A549 (cell line): ENCODE data around the gene AIRE.

Experiments
- JUN ChIP-seq, 2 experiments: fragments of >200 bp; sonication (Bioruptor Twin); formaldehyde crosslinking; IDR thresholded peaks; 2 replicates in 1 of 2; 3 replicates in 1 of 2; pipeline ENCODE4 v1.6.1; 2016 to 2017
- POLR2A ChIP-seq: IDR thresholded peaks from 2 replicates; pipeline ENCODE4 v1.6.1; 2012; ENCODE audit warnings: mild to moderate bottlenecking, low read length
- RCOR1 ChIP-seq: fragments of 150-350 bp; IDR thresholded peaks from 2 replicates; pipeline ENCODE4 v1.6.1; 2014; ENCODE audit warnings: antibody characterized with exemption, low read length, low read depth
- TF ChIP-seq, protein P1 (sequence below): IDR thresholded peaks from 2 replicates; pipeline ENCODE4 v1.6.1; 2012

DNA sequence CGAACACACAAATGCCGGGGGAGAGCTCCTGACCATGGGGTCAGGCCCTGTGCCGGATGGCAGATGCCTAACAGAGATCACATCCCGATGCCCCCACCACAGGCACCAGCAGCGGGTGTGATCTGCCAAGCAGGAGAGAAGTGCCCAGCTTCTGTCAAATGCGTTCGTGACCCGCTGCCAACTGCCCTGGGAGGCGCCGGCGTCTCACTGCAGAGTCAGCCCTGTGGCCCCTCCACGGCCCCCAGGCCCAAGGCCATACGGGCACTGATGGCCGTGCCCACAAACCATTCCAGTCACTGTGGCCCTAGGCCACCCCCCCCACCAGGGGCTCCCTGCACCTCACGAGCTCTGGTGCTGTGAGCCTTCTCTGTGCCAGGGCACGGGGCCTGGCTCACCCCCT, 45.5 kb downstream of the AIRE start:
- no peak for TF ChIP-seq RCOR1
- no peak for TF ChIP-seq POLR2A
- TF ChIP-seq JUN (IDR thresholded peaks at IDR 0.05) = no peak
- TF ChIP-seq, protein P1, sequence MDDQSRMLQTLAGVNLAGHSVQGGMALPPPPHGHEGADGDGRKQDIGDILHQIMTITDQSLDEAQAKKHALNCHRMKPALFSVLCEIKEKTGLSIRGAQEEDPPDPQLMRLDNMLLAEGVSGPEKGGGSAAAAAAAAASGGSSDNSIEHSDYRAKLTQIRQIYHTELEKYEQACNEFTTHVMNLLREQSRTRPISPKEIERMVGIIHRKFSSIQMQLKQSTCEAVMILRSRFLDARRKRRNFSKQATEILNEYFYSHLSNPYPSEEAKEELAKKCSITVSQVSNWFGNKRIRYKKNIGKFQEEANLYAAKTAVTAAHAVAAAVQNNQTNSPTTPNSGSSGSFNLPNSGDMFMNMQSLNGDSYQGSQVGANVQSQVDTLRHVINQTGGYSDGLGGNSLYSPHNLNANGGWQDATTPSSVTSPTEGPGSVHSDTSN = no peak
